Dermis blood vessel endothelial cell (primary cell): ENCODE data around the gene LIPC. TPM values are rescaled to one million over a fixed set of nuclear protein-coding genes. Genes with fewer than 3 reads are reported as not detected.

Source experiments
- DNase-seq: peaks from one replicate; pipeline ENCODE4 v3.0.0; 2010
- total RNA-seq: library from RNA; depleted of rRNA; stranded (reverse); fragments of >200 nt; gene quantifications from 2 replicates; pipeline ENCODE4 v1.2.3, GENCODE V29; 2014

Gene LIPC
- total RNA-seq, result 0.14 and 0.34 TPM in 2 replicates

DNA sequence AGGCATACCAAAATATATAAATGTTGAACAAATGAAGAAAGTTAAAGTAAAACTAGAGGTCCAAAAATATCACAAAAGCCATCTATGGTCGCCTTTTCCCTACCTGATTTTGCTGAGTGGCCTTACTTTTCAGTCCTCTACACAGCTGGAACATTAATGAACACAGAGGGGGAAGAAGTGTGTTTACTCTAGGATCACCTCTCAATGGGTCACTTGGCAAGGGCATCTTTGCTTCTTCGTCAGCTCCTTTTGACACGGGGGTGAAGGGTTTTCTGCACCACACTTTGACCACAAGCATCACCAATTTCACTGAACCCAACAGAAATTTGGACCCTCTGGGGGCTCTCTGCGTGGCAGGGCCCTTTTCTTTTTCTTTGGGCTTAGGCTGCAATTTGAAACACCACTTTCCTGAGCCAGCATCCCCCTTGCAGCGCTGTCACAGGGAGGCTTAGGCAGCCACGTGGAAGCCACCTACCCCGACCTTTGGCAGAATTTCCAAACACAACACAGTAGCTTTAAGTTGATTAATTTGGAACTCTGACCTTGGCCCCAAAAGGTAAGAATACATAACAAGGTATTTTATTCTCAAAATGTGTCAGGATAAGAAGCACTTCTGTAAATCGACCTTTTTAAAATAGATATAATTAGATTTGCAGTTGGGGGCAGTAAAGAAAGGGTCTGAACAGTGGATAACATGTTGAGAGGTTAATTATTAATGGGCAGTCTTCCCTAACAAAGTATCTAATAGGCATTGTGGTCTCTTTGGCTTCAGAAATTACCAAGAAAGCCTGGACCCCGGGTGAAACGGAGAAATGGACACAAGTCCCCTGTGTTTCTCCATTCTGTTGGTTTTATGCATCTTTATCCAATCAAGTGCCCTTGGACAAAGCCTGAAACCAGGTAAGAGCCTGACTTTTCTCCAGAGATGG, at the start of gene LIPC:
LIPC (plus strand) TSS at position 771 of the 929 bp plus-strand sequence; CDS start at position 813, 42 bp downstream.
- DNase-seq, result no peak

DNA sequence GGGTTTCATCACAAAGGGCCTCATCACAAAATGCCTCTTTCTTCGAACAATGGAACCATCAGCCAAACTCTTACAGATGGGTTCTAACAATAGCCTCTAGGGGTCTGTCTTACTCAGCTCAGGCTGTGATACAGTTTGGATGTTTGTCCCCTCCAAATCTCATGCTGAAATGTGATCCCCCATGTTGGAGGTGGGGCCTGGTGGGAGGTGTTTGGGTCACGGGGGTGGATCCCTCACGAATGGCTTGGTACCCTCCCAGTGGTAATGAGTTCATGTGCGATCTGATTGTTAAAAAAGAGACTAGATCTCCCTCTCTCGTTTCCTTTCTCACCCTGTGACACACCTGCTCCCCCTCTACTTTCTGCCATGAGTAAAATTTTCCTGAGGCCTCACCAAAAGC, 47.9 kb upstream of the LIPC start:
- DNase-seq, result no peak

DNA sequence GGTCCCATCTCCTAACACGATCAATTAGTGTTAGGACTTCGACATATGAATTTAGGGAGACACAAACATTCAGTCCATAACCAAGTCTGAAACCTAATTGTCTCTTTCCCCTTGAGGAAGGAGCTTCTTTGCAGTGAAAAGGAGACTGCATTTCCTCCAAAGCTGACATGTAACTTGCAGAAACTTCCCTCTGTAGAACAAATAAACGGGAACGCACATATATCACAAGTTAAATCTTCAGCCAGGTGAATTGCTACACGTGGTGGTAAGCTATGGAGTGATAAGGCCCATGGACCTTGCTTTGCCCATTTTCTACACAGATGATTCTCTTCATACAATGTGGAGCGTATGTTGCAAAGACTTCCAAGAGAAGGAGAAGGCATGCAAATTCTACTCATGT, 47.1 kb upstream of the LIPC start:
- no peak for DNase-seq

DNA sequence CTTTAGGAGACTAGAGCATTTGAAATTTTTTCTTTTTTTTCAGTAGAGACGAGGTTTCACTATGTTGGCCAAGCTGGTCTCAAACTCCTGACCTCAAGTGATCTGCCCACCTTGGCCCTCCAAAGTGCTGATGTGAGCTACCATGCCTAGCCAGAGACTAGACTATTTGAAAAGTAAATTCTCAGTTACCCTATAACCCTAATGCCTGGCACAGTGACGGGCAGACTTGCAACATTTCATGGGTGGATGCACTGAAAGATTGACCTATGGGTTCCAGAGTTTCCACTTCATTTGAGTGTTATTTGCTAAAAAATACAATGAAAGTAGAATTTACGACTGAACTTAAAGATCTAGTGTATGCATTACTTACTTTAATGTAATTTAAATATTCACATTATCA, 45.7 kb upstream of the LIPC start:
- no peak for DNase-seq

DNA sequence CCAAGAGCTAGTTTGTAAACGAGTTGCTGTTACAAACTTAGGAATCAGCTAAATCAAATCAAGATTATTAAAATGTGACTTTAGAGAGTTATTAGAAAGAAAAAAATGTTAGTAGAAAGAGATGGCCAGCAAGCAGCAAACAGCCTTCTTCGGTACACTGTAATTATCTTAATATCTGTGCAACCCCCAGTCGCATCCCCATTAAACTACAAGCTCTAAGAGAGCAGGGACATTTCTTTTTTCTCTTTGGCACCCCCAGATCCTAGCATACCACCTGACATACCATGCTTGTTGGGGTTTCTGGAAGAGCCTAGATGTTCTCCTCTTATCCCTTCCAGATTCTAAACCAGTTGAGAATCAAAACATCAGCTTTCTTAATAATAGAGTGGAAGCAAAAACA, 45.1 kb upstream of the LIPC start:
- DNase-seq, result no peak

DNA sequence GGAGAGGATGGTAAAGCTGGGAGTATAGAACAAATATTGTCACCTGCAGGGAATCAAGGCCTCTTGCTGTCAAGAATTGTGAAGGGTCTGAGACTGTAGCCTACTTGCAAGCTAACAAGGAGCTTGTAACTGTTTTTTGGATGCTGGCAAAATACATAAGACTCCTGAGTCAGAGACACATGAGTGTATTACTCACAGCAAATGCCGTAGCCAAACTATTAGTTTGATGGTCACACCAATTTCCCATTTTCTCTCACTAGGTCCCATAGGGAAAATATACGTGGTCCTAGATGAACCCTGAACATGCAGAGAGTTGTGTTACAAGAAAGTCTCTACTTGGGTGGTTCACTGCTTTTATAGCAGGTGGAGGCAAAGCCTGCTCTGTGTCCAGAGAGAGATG, 44.7 kb upstream of the LIPC start:
- no peak for DNase-seq

DNA sequence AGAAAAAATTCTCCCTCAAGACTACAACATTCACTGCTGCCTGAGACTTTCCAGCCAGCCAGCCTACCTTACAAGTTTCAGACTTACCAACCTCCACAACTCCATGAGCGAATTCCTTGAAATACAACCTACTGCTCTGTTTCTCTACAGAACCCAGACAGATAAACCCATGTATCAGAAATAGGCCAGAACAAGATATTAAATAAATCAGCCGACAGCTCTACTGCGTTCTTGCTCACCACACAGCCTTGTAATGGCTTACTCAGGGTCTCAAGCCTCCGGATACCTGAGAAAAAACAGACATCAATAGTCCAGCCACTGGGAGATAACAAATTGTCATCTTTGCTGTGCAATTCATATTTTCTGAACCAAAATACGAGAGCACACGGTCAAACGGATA, 43.6 kb upstream of the LIPC start:
- no peak for DNase-seq

DNA sequence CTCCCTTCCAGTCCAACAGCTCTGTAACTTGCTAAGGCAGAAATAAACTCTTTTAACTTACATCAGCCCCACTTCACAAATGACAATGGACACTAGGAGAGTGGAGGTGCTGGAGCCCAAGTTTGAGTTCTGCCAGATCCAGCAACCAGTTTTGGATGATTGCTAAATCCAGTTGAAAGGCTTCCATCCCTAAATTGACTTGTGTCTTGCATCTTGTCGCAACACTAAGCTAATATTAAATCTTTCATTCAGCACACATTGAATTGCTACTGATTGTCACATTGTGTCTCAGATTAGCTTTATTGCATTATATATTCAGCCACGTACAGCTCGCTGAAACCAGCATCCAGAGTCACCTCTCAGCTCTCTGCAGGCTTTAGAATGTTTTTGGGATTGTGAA, 41.7 kb upstream of the LIPC start:
- no peak for DNase-seq

DNA sequence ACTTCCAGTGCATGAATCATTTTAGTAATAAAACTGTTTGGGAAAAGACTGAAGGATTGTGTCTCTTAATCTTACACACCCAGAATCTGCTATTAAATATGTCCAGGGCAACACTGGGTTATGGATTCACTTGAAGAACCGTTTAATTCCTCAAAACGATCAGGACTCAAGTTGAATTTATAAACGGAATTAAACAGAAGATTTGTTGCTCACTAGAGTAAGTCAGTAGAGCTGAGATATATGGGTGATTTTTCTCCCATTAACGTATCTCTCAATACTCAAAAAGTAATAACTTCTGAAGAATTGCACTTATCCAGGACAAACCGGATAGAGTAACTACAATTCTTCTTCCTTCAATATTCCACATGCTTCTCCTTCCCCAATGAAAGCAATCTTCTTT, 41.1 kb upstream of the LIPC start:
- DNase-seq, result no peak

DNA sequence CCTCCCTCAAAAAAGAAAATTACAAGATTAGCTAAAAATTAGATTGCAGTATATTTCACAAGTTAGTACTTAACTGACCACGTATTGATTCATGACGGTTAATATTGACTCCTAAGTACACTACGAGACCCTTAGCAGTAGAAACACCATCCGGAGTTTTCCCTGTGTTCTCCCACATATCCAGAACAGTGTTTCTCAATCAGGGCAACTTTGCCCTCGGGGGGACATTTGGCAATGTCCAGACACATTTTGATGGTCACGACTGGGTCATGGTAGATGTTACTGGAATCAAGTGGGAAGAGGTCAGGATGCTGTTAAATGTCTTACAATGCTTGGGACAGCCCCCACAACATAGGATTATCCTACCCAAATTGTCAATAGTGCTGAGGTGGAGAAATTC, 40.7 kb upstream of the LIPC start:
- DNase-seq, result no peak

DNA sequence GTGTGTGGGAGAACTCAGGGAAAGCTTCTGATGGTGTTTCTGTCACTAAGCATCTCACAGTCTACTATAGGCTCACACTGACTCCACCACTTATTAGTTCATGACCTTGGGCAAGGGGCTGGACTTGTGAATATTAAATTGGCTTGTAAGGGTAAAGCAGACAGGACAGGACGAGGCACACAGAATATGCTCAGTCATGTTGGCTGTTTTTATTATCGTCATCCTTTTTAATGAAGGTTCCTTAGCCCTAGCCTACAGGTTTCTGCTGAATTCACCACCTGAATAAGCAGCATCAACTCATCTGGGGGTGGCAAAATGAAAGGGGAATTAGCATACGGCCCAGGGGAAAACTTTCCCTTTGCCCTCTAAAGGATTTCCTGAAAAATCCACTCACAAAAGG, 39.6 kb upstream of the LIPC start:
- DNase-seq, result no peak

DNA sequence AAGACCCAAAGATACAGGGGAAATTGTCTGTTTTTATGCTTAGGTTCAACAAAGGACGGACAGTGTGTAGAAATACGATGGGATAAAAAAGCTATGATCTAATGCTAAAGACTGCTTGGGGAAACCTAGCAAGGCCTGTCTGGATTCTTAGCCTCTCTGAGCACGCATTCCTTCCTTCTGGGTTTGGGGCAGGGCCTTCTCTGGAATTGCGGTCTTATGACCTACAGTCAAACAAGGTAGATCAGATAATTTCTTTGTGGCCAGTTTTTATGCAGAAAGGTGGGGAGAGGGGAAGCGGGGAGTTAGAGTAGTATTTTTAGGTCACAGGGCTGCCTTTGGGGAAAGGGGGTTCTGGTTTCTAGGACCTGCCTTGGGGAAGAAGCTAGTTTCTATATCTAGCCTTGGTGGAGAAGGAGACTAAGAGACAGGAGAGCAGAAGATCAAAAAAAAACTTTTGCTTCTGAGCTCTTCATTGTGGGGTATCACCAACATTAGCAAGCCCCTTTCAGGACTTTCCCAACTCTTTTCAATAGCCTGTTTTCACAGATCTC, 39.1 kb upstream of the LIPC start:
- no peak for DNase-seq

DNA sequence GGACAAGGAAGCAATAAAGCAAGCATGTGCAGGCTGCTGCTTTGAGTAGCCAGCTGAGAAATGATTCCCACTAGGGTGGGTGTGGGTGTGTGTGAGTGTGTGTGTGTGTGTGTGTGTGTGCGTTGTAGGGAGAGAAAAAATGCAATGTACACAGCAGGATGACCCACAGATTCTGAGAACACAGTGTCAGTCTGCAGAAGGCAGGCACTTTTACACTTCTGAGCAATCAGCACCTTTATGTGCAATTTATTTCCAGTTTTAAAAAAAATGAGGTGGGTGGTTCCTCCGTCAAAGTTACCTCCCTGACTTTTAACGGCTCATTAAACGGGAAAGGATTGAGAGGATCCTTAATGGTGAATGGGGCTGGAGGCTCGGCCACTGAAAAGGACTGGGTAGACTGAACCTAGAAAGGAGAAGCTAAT, 38.5 kb upstream of the LIPC start:
- DNase-seq, result no peak

DNA sequence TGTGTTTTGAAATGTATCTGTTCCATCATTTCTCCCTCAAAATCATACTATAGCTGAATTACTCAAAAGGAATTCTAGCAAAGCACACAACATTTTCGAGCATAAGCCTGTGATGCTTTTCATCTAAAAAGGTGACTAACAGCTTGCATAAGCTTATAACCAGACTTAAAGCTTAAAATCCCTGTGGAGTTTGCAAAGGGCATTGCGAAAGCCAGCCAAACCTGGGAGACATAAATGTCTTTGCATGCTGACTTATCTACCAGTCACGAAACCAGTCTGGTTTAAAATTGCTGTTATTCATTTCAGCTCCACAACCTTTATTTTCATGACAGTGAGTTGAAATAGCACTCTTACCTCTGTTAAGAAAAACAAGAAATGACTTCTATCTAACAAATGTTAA, 35.6 kb upstream of the LIPC start:
- no peak for DNase-seq

DNA sequence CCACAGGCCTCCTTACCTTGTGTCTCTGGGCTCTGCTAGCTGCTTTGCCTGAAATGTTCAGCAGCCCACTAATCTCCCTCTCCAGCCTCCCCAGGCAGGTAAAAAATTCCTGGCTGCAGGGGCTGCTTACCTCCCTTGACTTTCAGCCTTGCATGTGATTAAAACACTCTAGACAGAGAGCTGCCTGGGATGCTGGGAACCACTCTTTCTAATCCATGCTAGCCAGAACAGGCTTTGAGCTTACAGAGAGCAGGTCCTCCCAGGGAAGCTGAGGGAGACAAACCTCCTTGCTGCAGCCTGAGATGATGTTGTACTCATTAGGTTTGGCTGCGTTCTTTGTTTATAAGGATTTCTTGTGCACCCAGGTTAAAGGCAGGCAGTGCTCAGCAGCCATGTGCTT, 33.7 kb upstream of the LIPC start:
- DNase-seq, result no peak

DNA sequence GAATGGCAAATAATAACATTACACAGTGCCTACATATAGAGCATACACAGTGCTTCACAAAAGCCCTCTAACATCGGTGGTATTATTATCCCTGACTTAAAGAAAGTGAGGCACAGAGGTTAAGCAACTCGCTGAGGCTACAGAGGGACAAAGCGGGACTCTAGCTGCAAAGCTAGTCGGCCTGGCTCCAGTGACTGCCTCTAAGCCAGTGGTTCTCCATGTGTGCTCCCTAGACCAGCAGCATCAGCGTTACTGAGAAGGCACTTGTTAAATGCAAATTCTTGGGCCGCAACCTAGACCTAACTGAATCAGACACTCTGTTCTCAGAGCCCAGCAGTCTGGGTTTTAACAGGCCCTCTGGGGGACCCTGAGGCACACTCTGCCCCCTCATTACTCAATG, 33.1 kb upstream of the LIPC start:
- DNase-seq, result no peak

DNA sequence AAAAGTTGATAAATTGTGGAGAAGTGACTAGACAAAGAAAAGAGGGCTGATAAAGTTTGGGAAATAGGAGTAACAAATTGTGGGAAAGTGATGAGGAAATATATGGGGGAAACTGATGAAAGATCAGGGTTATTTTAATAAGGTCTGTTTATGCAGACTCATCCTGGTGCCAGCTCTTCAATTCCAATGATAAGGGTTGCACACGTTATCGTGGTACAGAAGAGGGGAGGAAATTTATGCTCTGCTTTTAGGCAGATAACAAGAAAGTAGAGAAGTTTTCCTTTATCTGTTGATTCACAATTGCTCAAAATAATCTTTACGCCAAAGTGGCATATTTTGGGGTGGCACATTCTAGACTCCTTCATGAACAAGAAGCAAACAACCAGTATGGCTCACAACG, 32.1 kb upstream of the LIPC start:
- DNase-seq, result no peak

DNA sequence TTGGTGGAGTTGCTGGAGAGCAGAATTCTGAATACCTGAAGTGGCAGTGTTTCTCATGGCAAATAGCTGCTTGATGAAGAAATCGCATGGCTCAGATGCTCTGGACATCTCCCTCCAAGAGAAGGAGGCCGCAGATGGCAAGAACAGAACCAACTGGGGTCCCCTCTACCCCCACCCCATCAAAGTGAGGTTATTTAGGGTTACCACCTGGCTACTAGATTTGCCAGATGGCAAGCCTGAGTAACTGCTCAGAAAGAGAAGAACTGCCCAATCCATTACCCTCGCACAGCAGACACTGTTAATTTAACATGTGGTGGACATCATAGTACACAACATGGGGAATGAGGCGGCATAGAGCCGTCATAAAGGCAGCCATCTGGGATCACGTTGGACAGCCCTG, 30.5 kb upstream of the LIPC start:
- DNase-seq, result no peak

DNA sequence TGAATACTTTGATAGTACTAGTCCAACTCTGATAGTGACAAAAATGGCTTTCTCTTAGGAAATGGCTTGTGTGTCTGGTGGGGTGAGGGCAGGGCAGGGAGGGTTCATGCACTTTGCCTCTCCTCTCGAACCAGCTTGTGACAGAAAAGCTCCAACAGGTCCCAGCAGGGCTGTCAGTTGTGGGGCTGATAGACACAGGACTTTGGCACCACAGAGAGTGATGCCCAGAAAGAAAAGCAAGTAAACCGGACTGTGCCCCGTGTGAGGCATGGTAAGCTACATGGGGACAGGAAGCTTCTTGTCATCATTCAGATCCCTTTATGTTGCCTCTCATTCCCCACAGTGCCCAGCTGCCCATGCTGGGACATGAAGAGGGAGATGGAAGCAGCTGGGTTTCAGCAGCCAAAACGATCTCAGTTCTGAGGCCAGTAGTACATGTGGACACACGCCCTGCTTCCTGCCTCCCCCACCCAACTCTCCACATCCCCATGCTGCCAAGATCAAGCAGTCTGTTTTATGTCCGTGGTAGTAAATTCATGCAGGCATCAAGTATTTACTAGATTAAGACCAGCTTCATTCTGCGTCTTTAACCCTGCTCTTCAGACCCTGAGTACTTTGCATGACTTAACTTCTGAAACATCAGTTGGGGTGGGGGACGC, 29.7 kb upstream of the LIPC start:
- no peak for DNase-seq

DNA sequence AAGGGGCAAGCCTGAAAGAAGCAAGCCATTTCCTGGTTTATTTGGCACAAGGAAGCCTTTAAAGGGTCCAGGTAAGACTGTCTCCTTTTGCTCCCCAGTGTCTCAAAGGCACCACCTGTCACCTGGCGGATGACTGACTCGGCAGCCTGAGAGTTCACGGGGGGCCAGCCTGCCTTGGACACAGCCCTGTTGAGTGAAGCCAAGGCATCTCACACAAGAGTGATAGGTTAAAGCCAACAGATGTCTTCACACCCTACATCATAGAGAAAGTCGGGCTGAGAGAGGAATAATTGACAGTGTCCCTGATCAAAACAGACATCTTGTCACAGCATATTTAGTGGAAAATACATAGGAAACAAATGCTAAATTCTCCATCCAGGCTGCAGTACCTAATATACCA, 28.2 kb upstream of the LIPC start:
- DNase-seq, result no peak

DNA sequence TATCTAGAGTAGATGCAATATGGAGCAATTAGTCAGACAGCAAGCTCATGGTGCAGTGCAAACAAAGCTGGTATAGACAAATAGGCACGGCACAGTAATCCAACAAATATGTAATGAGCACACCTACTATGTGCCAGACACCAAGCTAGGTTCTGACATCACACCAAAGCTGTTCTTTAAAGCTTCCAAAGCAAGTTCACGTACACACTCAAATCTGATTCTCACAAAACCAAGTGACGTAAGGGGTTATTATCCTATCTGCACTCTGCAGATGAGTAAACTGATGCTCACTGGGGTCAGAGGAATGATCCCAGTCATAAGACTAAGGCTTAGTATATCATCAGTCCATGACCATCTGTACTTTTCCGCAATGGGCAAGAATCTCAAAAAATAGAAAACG, 27.8 kb upstream of the LIPC start:
- DNase-seq, result no peak

DNA sequence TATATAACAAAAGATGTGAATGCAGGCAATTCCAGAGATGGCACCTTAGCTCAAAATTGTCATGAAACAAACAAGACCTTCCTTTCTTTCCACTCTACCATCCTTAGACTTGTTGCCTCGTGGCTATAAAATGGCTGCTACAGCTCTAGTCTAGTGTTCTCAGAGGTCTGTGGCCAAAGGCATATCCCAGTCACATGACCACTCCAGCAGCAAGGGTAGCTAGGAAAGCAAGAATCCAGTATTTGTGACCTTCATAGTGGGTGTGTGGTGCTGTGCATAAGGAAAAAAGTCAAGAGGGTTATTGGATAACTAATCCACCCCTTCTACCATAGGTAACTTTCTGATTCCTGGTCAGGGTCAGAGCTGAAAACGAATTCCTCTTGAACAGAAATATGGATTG, 27.1 kb upstream of the LIPC start:
- no peak for DNase-seq

DNA sequence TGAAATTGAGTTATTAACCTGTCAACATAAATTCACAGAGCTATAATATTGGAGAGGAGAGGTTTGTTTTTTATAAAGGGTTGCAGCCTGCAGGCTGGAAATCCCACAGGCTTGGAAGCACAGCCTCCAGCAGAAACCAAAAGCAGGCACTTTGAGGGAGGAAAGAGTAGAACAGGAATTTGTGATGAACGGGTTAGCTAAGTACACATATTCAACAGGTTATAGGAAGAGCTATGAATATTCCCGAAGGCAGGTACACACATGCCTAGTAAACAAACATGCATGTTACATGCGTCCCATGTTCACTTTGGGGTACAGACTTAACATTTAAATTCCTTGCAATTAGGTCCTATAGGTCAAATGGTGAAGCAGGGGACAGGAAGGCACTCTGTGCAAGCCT, 25.9 kb upstream of the LIPC start:
- no peak for DNase-seq

DNA sequence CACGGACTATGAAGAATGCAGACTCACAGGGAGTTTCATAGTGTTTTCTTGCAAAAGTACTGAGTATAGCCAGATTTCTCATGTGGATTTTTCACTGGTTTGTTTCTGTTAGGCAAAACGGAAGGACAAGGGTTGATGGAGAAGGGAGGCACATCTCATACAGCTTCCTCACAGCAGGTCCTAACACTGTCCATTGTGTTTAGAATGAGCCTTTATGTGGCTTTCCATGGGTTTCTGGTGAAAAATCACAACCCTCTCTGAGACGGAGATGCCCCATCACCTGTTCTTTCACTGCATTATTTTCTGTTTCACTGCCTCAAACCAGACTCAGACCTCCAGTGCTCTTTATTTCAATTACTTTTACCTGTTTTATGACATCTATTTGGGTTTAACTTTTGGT, 25.0 kb upstream of the LIPC start:
- no peak for DNase-seq
